Measurements from ENCODE around the gene NEK9.

NEK9 gene

DNA sequence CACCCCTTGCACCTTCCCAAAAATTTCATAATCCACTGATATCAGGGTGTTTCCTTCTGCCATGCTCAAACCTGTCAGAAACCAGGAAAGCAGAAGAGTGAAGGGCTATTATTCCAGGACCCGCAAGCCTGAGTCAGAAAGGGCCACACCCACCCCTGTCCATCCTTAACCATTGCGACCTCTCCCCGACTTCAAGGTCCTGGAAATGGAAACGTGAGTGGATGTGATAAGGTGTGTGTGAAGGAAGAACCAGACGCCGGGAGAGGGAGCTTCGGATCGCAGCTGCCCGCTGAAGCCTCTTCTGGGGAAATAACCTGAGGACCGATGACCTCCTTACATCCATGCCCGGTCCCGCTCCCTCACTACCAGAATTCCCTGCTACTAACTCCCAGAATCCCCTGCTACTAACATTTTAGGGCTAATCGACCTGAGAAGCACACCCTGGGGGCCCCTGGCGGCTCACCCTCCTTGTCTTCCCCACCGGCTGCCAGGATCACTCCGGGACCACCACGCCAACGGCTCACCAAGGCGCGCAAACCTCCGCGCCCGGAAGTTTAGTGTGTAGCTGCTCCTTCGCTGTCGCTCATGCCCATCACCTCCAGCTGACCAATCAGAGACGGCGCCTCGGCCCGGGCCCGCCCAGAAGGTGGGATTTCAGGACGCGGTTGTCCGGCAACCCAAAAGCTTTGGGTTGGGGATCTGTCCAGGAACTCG, 63.2 kb downstream of the NEK9 start, which contains the start of gene ACYP1:
ACYP1 (minus strand) TSS at position 534 of the 714 bp plus-strand sequence; CDS start at position 63, 471 bp downstream.
- peak; percentile 91 for DNase-seq

DNA sequence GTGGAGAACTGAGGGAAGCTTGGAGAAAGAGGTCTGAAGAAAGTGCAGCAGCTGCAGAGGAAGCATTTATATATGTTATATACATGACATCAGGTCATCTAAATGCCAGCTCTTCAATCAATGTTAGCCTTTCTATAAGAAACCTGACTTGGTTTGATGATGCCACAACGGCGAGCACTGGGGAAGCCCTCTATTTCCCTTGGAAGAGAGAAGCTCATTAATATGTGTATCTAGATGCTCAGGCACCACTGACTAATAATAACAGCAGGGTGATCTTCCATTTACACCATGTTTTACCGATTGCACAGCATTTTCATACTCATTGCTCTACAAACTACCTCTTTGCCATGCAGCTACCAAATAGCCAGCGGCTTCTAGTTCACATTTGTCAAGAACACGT, 63.8 kb downstream of the NEK9 start:
- no peak for DNase-seq

DNA sequence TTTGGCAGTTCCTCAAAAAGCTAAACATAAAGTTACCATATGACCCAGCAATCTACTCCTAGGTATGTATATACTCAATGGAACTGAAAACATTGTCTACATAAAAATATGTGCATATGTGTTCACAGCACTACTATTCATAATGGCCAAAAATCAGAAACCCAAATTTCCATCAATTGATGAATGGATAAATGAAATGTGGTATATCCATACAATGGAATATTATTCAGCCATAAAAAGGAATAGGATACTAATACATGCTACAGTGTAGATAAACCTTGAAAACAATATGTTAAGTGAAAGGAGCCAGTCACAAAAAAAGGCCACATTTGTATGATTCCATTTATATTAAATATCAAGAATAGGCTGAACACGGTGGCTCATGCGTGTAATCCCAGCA, 66.4 kb downstream of the NEK9 start:
- DNase-seq: no peak

DNA sequence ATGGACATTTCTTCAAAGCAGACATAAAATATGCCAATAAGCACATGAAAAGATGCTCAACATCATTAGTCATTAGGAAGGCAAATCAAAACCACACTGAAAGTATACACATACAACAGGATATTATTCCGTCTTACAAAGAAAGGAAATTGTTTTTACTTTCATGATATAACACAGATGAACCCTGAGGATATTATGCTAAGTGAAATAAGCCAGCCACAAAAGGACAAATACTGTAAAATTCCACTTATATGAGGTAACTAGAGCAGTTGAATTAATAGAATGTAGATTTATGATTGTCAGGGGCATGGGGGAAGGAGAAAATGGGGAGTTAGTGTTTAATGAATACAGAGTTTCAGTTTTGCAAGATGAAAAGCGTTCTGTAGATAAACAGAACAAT, 67.2 kb downstream of the NEK9 start:
- DNase-seq: no peak

DNA sequence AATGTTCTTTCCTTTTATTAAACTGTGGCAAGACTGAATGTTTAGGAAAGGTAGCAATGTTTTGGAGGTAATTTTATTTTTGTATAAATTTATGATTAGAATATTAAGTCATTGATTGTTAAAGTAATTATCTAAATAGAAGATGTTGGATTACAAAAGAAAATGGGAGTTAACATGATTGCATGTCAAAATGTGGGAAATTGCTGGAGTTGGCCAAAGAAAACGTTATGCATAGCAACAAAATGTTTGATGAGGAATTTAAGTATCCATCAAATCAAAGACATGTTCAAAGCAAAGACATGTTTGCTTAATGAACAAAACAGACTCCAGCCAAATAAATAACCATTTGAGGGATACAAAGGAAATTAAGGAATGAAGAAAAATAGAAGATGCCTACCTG, 72.4 kb downstream of the NEK9 start:
- no peak for DNase-seq

DNA sequence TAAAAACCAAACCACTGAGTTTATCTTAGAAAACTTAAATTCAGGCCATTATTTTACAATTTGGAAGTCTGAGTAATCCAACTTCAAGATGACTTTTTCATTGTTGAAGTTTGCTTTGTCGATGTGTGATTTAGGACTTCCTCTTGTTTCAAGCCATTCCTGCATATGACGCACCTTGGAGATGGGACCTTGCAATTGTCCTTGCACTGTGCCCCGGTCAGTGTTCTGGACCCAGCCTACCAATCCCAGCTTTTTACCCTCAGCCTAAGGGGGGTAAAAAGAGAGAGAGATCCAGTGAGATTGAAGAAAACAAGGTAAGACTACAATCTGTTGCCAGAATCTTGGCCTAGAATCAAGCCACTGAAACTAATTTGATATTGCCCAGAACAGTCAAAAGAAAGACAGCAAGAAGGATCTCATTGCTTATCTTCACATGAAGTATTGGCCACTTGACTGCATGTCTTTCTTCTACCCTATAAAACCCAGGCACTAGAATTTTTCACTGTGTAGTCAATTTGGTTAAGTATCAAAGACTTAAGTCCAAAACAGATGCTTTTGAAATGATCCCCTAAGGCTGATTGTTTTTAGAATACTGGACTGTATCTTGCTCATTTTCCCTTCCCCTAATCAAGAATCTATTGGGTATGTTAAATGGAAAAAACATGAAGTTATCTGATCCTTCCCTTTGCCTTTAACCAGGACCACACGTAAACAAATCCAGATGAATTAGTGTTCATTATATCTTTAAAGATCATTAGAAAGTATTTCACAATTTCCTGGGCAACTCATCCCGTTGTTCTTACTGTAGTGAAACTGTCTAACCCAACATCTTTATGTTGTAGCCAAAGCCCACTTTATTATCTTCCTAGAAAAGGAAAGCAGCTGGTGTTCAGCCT, 73.2 kb downstream of the NEK9 start:
- DNase-seq: no peak

DNA sequence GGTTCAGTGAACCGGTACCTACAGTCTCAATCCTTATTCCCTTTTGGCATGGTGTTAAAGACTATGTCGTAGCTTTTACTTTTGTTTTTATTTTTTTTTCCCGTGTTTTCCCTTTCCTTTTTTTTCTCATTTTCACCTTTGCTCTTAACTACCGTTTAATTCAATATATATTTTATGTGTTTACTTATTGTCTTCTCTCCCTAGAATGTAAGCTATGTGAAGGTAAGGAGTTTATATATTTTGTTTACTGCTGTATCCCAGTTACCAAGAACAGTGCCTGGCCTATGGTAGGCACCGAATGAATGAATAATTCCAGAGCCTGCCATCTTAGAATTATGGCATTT, 75.3 kb downstream of the NEK9 start:
- DNase-seq: no peak

DNA sequence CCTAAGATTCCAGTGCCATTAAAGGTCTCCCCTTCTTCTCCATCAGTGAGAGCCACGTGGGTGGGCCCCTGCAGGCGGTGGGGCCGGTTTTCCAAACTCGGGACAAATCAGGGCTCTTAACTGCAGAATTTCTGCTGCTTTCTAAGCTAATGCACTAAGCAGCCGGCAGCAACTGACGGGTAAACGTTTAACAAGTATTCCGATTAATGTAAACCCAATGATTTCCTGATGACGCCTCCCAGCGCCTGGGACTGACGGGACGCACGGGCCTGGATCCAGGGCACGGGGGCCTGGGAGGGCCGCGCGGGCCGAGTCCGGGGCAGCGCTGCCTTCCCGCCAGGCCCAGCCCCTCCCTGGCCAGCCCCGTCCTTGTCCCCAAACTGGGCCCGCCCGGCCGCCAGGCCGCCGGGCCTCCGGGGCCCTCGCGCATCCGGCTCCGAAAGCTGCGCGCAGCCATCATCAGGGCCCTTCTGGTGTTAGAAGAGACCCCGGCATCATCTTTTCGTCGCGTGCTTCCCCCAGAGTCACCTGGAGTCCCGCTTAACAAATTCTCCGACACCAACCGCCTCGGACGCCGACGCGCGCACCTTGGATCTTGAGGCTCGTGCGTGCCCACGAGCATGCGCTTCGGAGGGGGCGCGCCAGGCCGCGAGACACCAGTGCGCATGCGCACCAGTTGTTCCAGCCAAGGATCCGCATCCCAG, 75.8 kb downstream of the NEK9 start, which contains the start of gene MLH3:
MLH3 (minus strand) TSS at position 616 of the 704 bp plus-strand sequence. CDS start 1,812 bp downstream, outside the sequence.
- DNase-seq: peak; percentile 85

DNA sequence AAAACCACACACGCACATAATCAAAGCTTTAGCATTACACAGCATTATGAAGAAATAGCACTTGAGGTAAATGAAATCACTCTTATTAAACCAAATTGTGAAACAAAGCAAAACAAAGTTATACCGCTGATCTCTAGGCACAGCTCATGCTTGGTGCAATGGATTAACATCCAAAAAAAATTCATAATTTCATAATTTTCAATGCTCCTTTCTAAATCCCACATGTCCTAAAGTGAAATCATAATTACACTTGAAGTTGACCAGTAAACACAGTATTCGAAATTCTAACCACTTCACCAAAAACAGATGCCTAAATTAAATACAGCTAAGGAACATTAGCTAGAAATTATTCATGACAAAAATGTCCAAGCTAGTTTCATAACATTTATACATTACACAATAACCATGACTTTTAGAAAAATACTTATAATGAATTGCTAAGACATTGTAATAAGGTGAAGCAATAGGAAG, 77.1 kb downstream of the NEK9 start:
- DNase-seq: no peak

DNA sequence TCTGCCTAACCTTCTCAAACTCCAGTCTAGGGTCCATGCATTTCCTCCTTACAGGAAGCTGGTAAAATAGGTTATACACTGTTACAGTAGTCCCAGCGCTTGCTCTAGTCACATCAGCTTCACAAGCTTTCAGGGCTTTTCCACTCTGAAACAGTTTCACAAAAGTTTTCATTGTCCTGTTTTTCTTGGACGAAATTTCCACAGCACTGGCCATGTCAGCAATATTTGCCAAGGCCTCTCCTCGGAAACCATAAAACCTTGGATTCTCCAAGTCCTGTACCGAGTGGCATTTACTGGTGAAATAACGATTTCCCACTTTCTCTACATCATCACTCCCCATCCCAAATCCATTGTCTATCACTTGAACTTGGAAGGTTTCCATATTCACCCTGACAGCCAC, 77.7 kb downstream of the NEK9 start:
- no peak for DNase-seq

DNA sequence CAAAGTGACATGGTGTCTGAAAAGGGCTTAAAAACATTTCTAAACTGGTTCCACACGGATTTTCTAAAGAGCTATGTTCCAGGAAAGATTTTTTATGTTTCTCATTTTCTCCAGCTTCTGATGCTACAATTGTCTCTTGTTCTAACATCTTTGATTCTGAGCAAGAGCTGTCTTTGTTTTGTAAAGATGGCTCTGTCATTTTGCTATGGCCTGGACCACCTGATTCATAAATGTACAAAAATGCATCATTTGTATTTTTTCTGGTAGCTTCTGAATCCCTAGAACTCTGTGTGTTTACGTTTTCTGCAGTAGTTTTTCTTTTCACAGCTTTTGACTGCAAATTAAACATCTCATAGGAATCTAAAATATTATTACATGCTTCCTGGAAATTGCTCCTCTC, 78.7 kb downstream of the NEK9 start:
- DNase-seq: no peak

DNA sequence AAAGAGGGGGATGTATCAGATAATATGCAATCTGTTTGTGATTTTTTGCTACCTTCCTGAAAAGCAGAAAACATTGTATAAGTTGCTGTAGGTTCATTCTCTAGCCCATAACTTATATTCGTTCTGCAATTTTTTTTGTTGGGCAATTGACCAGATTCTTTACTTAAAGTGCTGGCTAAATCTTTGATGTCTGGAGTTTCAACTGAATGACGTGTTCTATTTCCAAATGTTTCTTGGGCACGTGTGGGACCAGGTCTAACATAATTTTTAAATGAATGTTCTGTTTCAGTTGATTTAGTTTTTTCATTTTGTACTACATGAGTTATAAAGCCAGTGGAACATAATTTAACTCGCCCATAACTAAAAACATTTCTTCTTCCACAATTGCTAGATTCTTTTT, 79.3 kb downstream of the NEK9 start:
- no peak for DNase-seq

DNA sequence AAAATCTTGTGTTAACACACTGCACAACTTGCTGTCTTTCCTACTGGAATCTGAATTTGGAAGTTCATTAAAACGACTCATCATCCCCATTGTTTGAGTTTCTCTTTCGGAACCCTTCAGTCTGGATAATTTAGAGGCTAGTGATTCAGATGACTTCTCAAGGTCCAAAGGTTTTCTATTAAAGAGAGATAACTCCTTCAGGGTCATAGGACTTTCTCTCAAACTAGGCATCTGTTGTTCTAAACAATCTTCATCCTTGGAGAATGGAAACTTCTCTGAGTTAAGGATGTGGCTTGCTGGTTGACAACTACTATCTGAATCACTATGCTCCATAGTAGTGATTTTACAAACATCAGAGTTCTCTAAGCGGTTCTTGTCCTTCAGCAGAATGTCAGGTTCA, 79.9 kb downstream of the NEK9 start:
- DNase-seq: no peak

DNA sequence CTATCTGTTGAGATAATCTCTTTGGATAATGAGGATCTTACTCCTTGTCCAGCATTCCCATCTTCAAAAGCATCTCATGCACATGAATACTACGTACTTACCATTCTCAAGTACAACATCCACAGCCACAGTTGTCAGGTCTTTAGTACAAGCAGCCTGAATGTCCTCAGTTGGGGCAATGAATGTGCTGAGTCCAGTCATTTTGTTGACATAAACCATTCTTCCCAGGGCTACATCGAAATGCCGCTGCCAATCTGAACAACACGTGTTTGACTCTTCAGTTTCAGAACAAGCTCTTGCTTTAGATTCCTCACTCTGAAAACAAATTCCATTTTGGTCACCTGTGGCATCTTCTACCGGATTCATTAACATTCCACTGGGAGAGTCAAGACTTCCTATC, 80.6 kb downstream of the NEK9 start:
- no peak for DNase-seq

DNA sequence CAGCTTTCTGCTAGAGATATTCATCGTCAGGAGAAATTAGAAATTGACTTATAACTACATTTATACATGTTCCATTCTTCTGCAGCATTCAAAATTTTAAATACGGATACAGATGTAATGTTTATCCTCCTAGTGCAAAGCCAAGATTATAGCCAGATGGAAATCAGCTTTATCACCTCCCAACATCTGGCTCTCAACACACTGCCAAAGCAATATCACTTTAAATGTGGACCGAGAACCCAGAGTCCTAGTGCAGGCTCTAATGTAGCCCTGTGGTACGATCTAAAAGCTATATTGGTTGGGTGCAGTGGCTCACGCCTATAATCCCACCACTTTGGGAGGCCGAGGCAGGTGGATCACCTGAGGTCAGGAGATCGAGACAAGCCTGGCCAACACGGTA, 82.1 kb downstream of the NEK9 start:
- no peak for DNase-seq

DNA sequence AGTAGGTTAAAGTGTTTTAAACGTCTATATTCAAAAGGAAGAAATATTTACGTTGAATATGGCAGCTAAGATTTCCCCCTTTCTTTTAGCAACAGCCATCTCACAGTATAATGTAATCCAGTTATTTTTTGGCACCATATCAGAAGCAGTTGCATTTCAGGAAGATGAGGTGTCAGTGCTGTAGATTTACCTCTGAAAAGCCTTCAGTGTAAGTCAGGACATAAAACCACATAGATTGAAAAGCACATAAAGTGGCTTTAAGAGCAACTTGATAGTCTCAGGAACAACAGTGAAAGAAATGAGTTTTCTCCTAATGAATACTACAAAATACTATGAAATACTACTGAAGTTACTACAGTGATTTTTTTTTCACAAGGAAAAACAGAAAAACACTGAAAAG, 82.5 kb downstream of the NEK9 start:
- no peak for DNase-seq

DNA sequence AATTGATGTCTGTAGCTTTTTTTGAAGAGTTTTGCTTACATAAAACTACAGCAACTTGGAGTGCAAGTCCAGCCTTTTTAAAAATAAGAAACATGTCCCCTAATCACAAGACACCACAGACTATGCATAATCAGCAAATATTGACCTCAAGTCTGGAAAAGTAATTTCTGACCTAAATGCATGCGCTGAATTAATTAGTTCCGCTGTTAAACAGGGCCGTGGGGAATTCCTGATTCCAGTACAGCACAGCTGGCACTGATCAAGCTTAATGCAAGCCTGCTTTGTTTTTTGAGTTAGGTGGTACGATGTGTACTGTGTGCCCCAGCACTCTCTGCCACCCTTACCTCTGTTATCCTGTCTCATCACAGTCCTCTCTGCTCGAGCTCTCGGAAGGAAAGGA, 84.8 kb downstream of the NEK9 start:
- no peak for DNase-seq

DNA sequence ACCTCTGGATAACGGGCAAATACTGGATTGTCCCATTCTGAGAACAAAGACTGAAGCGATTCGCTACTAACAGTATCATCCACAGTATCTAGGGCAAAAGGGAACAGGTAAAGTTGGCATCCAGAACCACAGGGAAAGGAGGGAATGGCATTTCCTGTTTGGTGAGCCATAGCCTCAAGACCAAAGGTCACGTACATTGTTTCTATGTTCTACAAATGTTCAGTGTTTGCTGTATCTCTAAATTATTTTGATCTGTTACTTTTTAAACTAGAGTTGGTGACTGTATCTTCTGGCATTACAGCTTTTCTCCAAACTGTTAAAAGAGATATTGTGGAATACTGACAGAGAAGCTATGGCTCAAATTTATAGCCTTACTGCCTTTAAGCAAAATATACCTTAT, 85.2 kb downstream of the NEK9 start:
- no peak for DNase-seq

DNA sequence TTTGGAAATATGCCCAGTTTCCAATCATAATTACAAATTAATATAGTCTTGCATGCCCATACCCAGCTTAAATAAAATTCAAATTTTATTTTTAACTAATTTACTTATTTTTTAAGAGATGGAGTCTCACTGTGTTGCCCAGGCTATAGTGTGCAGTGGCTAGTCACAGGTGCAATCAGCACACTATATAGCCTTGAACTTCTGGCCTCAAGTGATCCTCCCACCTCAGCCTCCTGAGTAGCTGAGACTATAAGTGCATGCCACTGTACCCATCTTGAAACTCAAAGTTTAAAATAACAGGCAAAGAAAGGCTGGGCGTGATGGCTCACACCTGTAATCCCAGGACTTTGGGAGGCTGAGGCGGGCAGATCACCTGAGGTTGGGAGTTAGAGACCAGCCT, 85.9 kb downstream of the NEK9 start:
- DNase-seq: no peak

DNA sequence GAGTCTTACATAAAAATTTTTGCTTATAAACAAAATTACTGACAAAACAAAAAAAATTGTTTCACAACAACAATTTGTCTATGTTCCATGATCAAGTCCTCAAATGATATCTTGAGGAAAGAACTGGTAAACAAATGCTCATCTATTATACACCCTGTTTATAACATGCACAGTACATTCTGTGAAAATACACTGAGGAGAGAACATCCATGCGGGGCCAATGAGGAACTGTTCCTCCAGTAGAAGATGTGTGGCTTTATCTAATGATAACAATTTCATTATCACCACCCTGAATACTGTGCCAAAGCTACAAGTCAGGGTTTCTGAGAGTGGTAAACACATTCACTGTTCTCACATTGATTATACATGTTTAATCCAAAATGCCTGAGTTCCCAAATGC, 86.3 kb downstream of the NEK9 start:
- no peak for DNase-seq

DNA sequence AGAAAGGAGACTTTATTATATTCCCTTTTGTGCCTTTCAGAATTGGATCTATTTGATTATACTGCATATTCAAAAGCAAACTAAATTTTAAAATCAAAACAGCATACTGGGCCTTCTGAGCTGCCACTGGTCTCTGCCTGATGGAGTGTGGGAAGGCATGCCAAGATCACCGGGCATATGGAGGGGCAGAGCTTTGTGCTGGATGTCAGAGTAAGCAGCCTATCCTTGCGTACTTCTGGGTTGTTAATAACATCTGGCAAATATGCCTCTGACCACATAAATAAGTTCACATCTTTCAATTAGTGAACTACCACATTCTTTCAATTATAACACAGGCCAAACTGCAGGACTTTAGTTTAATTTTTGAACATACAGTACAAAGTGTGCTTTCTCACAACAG, 93.9 kb downstream of the NEK9 start:
- DNase-seq: no peak

DNA sequence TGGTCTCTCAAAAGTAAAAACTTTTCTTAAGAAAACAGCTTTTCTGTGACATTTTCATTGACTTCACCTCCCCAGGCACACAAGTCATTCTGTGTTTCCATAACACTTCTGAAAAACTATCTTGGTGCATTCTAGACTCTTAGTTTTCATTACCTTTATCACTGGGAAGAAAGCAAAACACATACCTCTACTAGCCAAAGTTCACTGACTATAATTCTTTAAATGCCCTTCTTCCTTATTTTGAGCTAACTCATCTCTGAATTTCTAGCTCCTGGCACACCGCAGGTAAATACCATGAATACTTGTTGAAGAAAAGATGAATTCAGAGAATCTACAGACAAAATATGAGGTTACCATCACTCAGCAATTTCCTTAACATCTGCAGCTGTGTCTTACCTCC, 96.7 kb downstream of the NEK9 start:
- DNase-seq: no peak

All from CD4-positive, alpha-beta T cell treated with Interleukin-12 subunit alpha and Interleukin-12 subunit beta, for 1 hour (primary cell).